Fibroblast of lung (primary cell): ENCODE measurements around the gene FCHSD1.
"Not testable (repeated sequence)": the region's sequence is repeated elsewhere in the genome, so short reads cannot be mapped to it uniquely, and the experiment has no call there.

Experiments
- EZH2 ChIP-seq: IDR thresholded peaks from 2 replicates; pipeline ENCODE4 v1.5.1; 2012; ENCODE audit warnings: low read length, control low read depth, mild to moderate bottlenecking; ENCODE audit errors: missing control alignments
- TF ChIP-seq, protein P1 (sequence below), 2 donors: IDR thresholded peaks in 1 of 2; conservative IDR thresholded peaks in 1 of 2; 1 replicate in 1 of 2; 2 replicates in 1 of 2; pipeline ENCODE4 v1.5.1; 2011 to 2012; ENCODE audit warnings: low read length in 2 of 2, control low read depth in 1 of 2, inconsistent platforms in 1 of 2, low read depth in 1 of 2, mild to moderate bottlenecking in 1 of 2

DNA sequence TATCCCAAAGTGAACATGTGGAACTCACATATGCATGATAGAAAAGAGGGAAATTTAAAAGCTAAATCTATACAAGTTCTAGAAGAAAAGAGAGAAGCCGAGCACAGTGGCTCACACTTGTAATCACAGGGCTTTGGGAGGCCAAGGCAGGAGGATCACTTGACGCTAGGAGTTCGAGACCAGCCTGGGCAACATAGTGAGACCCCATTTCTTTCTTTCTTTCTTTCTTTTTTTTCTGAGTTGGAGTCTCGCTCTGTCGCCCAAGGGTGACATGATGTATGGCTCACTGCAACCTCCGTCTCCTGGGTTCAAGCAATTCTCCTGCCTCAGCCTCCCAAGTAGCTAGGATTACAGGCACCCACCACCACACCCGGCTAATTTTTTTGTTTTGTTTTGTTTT is 41.3 kb downstream of the FCHSD1 start:
- TF ChIP-seq, protein P1, sequence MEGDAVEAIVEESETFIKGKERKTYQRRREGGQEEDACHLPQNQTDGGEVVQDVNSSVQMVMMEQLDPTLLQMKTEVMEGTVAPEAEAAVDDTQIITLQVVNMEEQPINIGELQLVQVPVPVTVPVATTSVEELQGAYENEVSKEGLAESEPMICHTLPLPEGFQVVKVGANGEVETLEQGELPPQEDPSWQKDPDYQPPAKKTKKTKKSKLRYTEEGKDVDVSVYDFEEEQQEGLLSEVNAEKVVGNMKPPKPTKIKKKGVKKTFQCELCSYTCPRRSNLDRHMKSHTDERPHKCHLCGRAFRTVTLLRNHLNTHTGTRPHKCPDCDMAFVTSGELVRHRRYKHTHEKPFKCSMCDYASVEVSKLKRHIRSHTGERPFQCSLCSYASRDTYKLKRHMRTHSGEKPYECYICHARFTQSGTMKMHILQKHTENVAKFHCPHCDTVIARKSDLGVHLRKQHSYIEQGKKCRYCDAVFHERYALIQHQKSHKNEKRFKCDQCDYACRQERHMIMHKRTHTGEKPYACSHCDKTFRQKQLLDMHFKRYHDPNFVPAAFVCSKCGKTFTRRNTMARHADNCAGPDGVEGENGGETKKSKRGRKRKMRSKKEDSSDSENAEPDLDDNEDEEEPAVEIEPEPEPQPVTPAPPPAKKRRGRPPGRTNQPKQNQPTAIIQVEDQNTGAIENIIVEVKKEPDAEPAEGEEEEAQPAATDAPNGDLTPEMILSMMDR (conservative IDR thresholded peaks at IDR 0.05 in 1 of 2, IDR thresholded peaks at IDR 0.05 in 1 of 2; ENCODE audit: low read depth in 1 of 2, low read length in 2 of 2) = not testable (repeated sequence)
- not testable (repeated sequence) for TF ChIP-seq EZH2
